SK-N-SH treated with all-trans-retinoic acid at 6 μM for 48 hours (cell line): Measurements from ENCODE around the gene SOCS3.

Experiments used
- ARNTL ChIP-seq: fragments of 450-650 bp; formaldehyde crosslinking; IDR thresholded peaks from 2 replicates; pipeline ENCODE4 v1.5.0; 2020; ENCODE audit warnings: low read depth, mild to moderate bottlenecking, moderate library complexity, borderline replicate concordance
- CSRNP3 ChIP-seq: fragments of 250-450 bp; sonication (Bioruptor Pico); IDR thresholded peaks from 2 replicates; pipeline ENCODE4 v1.5.1; 2021; ENCODE audit warnings: mild to moderate bottlenecking, moderate library complexity
- PATZ1 ChIP-seq: fragments of 250-450 bp; sonication (Bioruptor Pico); IDR thresholded peaks from 2 replicates; pipeline ENCODE4 v1.8.0; 2020; ENCODE audit warnings: mild to moderate bottlenecking, moderate library complexity, borderline replicate concordance
- RARB ChIP-seq: fragments of 250-450 bp; sonication (Bioruptor Pico); IDR thresholded peaks from 2 replicates; pipeline ENCODE4 v1.8.0; 2021; ENCODE audit warnings: mild to moderate bottlenecking, moderate library complexity
- TOX ChIP-seq: fragments of 250-450 bp; sonication (Bioruptor Pico); IDR thresholded peaks from 2 replicates; pipeline ENCODE4 v1.8.0; 2021; ENCODE audit warnings: mild to moderate bottlenecking, moderate library complexity, borderline replicate concordance
- ZFP3 ChIP-seq: fragments of 250-450 bp; sonication (Bioruptor Pico); IDR thresholded peaks from 2 replicates; pipeline ENCODE4 v1.5.0; 2020; ENCODE audit warnings: mild to moderate bottlenecking, moderate library complexity
- ZFP30 ChIP-seq: fragments of 450-650 bp; formaldehyde crosslinking; IDR thresholded peaks from 2 replicates; pipeline ENCODE4 v1.5.0; 2022; ENCODE audit warnings: mild to moderate bottlenecking, moderate library complexity
- ZNF565 ChIP-seq: fragments of 450-650 bp; formaldehyde crosslinking; conservative IDR thresholded peaks from 2 replicates; pipeline ENCODE4 v1.5.0; 2020; ENCODE audit warnings: low read depth, mild to moderate bottlenecking, moderate library complexity
- TF ChIP-seq, protein P1 (sequence below): fragments of 250-450 bp; sonication (Bioruptor Pico); IDR thresholded peaks from 2 replicates; pipeline ENCODE4 v1.5.1; 2020; ENCODE audit warnings: low read depth, mild to moderate bottlenecking, moderate library complexity

DNA sequence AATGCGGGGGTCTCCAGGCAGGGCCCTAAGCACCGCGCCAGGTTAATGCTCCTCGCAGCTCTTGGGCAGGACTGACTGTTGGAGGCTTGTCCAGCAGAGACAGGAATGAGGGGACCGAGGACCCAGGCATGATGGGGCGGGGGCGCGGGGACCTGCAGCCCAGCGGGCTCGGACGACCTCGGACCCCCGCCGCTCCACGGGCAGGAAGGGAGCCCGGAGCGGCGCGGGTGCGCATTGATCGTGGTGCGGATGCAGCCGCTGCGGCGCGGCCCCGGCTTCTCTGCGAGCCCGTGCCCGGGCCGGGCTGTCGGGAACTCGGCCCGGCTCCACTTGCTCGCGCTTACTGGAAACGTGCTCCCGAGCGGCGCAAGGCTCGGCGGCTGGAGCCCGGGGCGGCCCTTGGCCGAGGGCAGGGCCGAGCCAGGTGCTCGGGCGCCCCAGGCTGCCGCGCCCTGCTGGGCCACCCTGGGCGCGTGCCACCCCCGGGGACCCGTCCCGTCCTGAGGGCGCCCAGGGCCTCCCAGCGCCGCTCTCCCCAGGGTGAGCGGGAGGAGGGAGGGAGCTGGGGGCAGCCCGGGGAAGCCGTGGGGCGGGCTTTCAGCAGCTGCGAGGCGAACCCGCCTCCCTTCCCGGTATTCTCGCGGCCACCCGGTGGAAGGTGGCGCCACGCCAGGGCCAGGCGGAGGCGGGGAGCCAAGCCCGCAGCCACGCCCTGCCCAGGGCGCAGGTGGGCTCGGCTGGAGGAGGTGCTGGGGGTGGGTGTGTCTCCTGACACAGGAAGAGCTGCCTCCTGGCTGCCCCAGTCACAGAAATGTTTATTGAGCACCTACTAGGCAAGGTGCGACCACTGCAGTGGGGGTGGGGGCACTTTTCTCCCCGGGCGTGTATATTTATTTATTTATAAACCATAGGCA lies 45.9 kb downstream of the SOCS3 start:
- no peak for TF ChIP-seq RARB
- no peak for TF ChIP-seq ZFP30 (CRISPR knock-in tag)
- no peak for TF ChIP-seq TOX (CRISPR knock-in tag)
- TF ChIP-seq ZNF565: no peak
- TF ChIP-seq CSRNP3 (CRISPR knock-in tag): no peak
- TF ChIP-seq PATZ1 (CRISPR knock-in tag): no peak
- TF ChIP-seq, protein P1, sequence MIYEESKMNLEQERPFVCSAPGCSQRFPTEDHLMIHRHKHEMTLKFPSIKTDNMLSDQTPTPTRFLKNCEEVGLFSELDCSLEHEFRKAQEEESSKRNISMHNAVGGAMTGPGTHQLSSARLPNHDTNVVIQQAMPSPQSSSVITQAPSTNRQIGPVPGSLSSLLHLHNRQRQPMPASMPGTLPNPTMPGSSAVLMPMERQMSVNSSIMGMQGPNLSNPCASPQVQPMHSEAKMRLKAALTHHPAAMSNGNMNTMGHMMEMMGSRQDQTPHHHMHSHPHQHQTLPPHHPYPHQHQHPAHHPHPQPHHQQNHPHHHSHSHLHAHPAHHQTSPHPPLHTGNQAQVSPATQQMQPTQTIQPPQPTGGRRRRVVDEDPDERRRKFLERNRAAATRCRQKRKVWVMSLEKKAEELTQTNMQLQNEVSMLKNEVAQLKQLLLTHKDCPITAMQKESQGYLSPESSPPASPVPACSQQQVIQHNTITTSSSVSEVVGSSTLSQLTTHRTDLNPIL: no peak
- no peak for TF ChIP-seq ARNTL
- TF ChIP-seq ZFP3: no peak
